ENCODE data around the gene HADHB.
A peak's percentile ranks its signal among the peaks of the same experiment; 100 is the strongest.

DNA sequence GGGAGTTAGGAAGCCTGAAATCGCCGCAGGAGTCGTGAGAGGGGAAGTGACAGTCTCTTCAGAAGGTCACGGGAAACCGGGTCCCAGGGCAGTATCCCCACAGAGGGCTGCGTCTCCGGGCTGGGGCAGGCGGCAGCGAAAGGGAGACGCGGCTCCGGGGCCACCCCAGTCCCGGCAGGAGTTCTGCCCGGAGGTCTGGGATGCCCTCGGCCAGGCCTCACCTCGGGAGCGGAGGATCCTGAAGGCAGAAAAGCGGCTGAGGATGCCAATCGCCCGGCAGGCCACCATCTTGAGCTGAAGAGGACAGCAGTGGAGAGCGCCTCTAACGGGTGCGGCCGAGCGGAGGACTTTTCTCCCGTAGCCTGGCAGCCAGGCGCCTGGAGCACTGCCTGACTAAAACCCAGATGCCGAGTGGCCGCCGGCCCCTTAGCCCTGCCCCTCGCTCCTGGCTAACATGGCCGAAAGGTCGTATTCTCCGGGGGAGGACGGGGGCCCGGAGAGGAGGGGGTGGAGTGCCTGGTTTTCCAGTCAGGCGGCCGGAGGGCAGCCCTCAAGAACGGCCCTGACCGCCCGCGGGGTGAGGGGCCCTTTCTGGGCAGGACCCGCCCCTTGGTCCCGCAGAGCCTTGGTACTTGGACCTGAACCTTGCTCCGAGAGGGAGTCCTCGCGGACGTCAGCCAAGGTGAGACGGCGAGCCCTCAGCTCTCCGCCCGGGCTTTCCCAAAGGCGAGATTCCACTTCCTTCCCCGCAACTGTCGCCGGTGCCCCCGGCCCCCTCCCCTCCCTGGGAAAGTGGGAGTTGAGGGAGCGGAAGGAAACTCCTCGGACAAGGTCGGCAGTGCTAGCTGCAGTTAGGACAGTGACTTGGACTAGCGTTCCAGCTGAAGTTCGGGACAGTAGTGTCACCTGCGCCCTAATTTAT lies at the start of gene HADHB, which contains the start of gene HADHA:
- TF ChIP-seq, protein P1, sequence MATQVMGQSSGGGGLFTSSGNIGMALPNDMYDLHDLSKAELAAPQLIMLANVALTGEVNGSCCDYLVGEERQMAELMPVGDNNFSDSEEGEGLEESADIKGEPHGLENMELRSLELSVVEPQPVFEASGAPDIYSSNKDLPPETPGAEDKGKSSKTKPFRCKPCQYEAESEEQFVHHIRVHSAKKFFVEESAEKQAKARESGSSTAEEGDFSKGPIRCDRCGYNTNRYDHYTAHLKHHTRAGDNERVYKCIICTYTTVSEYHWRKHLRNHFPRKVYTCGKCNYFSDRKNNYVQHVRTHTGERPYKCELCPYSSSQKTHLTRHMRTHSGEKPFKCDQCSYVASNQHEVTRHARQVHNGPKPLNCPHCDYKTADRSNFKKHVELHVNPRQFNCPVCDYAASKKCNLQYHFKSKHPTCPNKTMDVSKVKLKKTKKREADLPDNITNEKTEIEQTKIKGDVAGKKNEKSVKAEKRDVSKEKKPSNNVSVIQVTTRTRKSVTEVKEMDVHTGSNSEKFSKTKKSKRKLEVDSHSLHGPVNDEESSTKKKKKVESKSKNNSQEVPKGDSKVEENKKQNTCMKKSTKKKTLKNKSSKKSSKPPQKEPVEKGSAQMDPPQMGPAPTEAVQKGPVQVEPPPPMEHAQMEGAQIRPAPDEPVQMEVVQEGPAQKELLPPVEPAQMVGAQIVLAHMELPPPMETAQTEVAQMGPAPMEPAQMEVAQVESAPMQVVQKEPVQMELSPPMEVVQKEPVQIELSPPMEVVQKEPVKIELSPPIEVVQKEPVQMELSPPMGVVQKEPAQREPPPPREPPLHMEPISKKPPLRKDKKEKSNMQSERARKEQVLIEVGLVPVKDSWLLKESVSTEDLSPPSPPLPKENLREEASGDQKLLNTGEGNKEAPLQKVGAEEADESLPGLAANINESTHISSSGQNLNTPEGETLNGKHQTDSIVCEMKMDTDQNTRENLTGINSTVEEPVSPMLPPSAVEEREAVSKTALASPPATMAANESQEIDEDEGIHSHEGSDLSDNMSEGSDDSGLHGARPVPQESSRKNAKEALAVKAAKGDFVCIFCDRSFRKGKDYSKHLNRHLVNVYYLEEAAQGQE (IDR thresholded peaks at IDR 0.05; ENCODE audit: low read depth, low read length), result peak; percentile 79
- TF ChIP-seq, protein P2, sequence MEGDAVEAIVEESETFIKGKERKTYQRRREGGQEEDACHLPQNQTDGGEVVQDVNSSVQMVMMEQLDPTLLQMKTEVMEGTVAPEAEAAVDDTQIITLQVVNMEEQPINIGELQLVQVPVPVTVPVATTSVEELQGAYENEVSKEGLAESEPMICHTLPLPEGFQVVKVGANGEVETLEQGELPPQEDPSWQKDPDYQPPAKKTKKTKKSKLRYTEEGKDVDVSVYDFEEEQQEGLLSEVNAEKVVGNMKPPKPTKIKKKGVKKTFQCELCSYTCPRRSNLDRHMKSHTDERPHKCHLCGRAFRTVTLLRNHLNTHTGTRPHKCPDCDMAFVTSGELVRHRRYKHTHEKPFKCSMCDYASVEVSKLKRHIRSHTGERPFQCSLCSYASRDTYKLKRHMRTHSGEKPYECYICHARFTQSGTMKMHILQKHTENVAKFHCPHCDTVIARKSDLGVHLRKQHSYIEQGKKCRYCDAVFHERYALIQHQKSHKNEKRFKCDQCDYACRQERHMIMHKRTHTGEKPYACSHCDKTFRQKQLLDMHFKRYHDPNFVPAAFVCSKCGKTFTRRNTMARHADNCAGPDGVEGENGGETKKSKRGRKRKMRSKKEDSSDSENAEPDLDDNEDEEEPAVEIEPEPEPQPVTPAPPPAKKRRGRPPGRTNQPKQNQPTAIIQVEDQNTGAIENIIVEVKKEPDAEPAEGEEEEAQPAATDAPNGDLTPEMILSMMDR (IDR thresholded peaks at IDR 0.05), result peak; percentile 40
- TF ChIP-seq POLR2AphosphoS5 (IDR thresholded peaks at IDR 0.05; ENCODE audit: low read depth, low read length), result peak; percentile 84
- no peak for TF ChIP-seq RAD21 (IDR thresholded peaks at IDR 0.05; ENCODE audit: low read length)
- no peak for TF ChIP-seq CHD2 (IDR thresholded peaks at IDR 0.05; ENCODE audit: low read length, partially characterized antibody)
- TF ChIP-seq RFX5 (IDR thresholded peaks at IDR 0.05; ENCODE audit: low read length), result no peak
- TF ChIP-seq FOXM1 (IDR thresholded peaks at IDR 0.05; ENCODE audit: low read depth), result no peak
- peak; percentile 18; the same call in 1 of the 2 replicates for TF ChIP-seq SIN3A (IDR thresholded peaks at IDR 0.05; ENCODE audit: borderline replicate concordance, low read depth, low read length)
